Activated CD4-positive, CD25-positive, alpha-beta regulatory T cell treated with anti-CD3 and anti-CD28 coated beads, Interleukin-2, amount 50 U/mL, for 16 hours (primary cell): ENCODE results near the gene DSC1.
"Not testable (repeated sequence)": the region's sequence is repeated elsewhere in the genome, so short reads cannot be mapped to it uniquely, and the experiment has no call there.

Experiments
- DNase-seq: peaks from one replicate; pipeline ENCODE4 v3.0.0-alpha.2; 2020; ENCODE audit warnings: low read depth, low spot score

Gene DSC1

DNA sequence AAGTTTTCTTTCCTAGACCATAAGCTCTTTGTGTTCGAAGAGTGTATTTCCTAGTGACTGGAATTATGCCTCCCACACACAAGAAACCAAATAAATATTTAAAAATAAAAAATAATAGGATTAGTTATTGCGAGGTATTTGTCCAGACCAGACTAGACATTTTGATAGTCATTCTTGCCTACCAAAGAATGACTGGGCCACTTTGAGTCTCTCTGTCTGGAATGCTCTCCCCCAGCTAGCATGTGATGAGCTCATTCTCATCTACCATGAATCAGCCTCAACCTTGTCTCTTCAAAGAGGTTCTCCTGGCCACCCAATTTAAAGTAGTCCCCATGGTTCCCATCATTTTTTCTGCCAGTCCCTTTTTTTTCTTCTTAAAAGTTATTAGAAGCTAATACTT is 13.9 kb upstream of the DSC1 start:
- DNase-seq = no peak

DNA sequence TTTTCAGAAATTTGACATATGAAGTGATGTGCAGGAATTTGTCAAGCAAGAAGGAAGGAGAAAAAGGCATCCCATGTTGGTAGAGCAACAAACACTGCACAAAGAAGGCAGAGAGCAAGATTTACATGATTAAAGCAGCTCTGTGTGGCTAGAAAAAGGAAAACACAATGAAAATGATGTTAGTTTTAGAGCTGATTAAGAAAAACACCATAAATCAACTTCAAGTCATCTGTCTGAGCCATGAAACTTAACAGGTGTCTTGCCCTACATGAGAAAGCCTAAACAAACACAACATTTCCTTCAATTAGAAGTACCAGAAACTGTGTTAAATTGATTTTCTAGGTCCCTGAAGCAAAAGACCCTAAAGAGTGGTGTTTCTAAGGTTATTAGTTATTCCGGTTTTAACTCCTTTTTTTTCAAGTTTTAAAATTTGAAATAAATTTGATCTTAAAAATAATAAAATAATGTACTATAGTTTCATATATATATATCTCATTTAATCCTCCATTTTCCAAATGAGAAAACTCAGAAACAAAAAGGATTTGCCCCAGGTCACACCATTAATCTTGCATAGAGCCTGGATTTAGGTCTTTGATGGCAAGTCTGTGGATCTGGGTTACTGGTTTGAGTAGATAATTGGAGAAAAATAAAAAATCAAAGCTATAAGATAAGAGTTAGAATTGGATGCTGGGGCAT is 8.6 kb upstream of the DSC1 start:
- DNase-seq = no peak

DNA sequence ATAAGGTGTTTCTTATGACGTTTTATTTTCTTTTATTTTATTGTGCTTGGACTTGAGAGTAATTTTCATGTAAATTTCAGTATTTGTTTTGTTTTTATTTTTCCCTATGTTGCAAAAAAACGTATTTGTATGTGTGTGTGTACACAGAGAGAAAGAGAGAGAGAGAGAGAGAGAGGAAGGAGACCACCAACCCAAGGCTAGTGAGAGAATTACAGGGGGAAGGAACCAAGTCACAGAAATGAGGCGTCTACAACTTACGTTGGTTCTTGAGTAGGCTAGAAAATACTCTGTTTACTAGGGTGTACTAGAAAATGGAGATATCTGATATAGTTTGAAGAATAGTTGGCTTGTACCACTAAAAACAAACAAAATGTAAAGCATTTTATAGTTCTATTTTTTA is 7.7 kb upstream of the DSC1 start:
- no peak for DNase-seq

DNA sequence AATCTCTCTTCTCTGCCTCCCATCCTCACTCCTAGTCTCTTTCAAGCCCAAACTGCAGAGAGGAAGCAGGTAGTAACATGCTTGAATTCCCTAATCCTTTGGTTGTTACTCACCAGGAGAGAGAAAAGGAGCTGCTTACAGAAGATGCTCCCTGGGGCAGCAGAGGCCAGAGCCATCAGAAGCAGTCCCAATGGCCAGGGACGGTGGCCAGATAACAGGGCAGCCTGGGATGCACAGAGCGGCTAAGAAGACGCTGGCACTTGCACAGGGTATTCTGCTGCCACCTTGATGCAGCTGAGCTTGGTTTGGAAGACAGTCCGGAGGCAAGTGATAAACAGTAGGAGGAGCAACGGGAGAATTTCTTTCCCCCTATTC is 250 bp downstream of the DSC1 start:
- DNase-seq = no peak

DNA sequence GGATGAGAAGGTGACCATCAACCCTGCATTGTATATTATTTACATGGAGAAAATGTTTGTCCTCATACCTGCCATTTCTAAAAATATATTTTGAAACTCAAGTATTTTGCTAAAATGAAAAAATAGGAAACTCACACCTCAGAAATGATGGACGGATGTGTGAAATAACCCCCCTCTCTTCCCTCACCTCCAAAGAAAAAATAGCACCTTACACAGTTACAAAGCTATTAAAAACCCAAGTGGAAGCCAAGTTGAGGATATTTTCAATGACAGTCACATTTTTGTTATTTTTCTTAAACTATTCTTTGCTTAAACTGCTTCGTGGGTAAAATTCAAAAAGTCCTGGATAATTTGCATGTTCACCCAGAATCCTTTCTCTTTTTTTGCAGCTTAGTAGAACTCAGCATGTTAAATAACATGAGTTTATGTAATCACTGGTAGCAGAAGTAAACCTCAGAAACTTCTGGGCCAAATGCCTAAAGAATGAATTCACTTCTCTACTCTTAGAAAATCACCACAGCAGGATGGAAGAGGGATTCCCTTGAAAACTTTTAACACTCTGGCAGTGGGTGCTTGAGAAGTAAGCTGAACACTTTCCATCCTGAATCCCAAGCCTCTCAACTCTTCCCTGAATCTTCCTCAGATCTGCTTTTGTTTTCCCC is 768 bp downstream of the DSC1 start:
- DNase-seq = no peak

DNA sequence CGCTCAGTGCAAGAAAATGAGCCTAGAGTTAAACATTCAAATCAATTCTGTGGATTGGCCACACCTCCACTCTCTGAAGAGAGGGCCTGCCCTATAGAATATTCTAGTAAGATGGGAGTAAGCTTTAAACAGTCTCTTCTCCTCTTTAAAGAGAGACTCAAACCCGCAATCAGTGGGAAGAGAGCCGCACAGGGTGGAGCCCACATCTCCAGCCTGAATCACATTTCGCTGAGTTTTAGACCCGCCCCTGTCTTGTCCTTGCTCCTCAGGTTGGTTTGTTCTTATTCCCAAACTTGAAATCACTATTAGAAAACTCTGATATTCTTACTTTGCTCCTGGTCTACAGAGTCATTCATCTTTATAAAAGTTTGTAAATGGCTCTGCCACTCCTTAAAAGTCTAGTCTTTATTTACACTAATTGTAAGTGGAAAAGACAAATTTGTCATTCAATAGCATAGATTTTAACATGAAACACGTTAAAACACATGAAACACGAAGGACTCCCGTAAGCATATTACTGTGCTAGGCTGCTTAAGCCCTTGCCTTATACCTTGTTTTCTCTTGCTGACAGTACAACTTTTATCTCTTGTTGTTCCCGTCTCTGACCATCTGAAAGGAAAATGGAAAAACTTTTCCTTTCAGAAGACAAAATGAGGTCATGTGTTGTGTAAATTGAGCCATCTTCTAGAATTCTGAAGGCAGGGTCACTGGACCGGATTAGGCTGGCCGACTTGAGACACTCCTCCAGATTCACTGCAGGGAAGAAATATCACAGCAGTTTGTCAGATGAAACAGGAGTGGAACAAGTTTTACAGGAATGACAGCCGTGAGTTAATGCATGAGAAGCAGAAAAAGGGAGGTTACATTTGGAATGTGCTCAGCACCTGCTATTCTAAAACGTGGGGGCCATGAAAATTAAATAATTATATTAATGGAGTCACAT is 5.6 kb downstream of the DSC1 start:
- no peak for DNase-seq

DNA sequence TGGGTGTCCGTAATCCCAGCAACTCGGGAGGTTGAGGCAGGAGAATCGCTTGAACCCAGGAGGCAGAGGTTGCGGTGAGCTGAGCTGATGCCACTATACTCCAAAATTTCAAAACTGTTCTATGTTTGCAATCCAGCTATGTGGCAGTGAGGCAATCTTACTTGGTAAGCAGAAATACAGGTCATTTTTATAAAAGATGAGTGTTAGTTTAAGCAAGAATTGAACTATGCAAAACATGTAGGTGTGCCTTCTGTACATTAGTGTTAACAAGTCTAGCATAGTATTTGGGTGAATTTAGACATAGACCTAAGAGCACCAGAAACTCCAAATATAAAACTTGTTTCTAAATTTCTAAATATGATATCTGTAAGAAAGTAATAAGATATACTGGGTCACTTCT is 7.2 kb downstream of the DSC1 start:
- DNase-seq = no peak

DNA sequence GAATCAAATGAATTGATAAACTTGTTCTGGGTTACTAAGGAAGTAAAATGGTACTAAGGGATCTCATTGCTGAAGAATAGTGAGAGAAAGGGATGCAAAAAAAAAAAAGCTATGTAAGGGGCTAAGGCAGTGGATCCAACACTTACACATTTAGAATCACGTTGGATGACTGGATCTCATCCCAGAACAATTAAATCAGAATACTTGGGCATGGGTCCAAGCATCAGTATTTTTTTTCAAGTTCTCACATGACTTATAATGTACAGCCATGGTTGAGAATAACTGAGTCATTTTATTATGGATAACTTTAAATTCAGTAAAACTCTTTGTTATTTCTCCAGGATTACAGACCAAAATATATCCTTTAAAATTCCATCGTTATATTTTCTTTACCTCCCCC is 8.5 kb downstream of the DSC1 start:
- DNase-seq = no peak

DNA sequence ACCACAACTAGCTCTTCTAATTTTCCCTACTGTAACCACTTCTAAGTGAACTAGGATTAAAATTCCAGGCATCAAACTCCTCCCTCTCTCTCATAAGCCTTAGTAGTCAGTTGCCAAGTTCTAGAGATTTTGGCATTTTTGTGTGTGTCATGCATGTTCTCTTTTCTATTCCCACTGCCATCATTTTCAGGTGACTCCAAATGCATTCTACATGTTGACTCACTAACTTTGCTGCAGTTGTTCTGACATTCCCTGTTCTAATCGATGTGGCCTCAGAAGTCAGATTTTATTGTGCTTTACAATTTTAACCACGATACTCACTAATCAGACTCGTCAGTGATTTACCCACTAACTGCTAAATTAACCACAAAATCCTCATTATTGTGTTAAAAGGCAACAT is 13.3 kb downstream of the DSC1 start:
- DNase-seq = no peak

DNA sequence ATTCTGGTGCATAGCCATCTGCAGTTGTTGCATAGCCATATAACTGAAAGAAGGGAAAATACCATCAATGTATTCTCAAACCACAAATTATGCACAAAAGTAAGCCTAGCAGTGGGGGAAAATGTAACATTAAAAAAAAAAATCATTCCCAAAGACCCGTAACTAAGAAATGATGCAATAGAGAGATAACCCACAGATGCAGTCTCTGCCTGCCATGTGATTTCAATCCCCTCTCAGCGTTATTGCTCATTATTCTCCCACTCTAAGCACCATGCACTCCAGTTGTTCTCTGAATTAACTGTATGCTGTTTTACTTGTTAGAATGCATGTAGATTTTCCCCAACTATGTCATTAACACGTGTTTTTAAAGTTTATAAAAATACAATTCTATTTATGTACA is 14.1 kb downstream of the DSC1 start:
- DNase-seq = no peak

DNA sequence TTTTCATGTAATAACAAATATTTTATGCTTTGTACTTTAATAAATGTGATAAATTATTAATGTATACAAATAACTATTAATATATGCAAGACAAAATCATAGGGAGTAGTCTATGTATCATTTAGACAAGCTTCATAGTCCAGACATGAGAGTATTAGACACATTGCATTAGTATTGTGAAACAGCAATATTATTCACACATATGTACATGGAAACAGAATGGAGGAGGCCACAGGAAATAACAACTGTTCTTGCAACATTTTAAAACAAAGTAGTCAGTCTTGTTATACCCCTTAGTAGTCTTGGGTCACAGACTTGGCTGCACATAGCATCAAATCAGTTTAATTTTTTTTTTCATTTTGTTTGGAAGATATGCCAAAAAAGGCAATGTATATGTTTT is 15.8 kb downstream of the DSC1 start:
- no peak for DNase-seq

DNA sequence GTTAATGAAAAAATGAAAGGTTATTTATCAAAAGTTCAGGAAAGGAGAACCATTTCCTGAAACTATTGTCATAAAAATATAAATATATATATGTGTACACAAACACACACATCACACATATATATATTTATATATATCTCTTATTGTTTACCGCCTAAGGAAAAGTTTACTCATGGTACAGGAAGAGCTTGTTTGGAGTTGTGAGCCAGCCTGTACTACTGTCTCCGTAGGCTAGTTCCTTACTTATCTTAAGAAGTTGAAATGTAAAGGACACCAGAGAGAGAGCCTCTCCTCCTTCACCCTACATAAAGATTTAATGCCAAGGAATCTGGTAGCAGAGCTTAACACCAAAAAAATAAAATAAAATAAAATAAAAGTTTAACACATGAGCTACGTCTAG is 19.6 kb downstream of the DSC1 start:
- no peak for DNase-seq

DNA sequence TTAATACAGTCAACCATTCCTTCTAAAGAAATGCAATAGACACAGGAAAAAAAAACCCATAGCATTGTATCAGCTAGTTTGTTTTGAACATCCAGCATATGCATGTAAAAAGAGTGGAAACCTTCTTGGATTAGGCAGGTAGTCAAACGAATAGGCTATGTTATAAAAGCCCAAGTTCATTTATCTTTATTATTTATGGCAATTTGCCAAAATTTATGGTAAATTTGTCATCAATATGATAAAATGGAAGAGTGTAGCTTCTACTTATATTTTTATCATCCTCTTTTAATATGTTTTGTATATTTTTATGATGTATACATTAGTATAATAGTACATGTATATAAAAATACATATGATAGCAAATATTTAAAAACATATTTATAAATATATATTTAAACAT is 23.9 kb downstream of the DSC1 start:
- no peak for DNase-seq

DNA sequence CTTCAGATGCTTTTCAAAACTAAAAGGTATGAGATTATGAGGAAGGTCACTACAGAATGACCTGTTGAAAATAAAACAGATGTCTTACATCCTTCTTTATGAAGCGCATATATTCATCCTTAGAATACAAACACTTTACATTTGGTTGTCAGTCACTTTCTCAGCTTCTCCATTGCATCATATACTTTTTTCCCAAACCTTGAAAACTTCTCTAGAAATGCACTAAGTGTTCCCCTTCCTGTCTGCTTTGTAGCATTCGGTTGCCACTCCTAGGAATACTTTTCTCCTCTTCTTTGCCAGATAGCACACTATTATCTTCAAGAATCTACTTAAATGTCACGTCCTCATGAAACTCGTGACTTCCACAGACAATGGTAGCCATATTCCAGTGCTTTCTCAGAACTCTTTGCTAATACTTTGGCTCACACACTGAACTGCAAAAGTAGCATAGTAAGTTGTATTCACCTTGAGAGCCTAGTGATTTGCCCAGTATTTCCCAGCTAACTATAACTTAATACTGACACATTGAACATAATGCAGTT is 27.6 kb downstream of the DSC1 start:
- DNase-seq = no peak

DNA sequence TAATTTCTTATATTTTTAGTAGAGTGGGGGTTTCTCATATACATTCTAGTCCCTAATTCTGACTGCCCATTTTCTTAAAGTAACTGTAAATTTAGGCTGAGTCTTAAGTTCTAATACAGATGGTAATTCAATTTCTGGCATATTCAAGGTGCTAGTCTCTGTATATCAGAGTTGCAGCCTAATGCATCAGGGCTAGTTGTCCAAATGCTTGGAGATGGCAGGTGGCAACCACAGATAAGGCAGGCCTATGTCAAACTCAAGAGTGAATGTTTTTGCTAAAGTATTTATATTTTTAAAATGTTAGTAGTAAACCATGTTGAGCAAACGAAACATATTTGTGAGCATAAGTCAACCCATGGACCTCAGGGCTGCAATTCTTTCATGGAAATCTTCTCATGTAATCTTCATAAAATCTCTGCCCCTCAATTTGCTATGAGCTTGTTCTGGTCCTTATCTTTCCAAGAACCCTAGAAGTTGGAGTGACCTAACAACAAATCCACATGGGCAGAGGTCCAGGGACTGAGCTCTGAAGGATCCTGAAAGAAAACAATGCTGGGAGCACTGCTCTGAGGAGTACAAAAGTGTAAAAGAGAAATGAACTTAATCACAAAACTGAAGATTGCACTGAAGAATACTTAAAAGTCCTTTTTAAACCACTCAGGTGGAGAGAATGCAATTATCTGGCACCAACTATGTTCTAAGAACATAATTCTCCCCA is 33.1 kb downstream of the DSC1 start:
- no peak for DNase-seq

DNA sequence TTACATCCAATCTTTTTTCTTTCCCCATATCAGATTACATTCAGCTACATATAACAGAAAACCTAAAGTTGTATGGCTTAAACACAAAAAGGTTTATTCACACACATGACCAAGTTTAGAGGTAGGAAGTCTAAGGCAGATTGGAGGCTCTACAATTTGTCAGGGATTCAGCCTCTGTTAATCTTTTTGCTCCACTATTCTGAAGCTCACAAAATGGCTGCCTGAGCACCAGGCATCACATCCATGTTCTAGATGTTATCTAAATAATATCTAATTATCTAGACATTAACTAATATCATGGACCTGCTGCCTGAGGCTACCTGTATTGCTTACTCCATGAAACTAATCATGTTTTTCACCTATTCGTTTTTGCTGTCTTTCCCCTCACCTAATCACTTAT is 36.8 kb downstream of the DSC1 start:
- DNase-seq = no peak

DNA sequence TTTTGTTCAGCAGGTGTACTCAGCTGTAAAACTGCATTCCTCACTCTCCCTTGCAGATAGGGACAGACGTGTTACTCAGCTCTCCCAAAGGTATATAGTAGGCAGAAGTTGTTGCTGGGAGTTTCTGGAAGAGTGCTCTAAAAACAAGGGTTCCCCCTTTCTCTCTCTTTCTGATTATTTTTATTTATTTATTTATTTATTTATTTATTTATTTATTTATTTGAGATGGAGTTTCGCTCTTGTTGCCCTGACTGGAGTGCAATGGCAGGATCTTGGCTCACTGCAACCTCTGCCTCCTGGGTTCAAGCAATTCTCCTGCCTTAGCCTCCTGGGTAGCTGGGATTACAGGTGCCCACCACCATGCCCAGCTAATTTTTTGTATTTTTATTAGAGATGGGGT is 39.5 kb downstream of the DSC1 start:
- DNase-seq = not testable (repeated sequence)

DNA sequence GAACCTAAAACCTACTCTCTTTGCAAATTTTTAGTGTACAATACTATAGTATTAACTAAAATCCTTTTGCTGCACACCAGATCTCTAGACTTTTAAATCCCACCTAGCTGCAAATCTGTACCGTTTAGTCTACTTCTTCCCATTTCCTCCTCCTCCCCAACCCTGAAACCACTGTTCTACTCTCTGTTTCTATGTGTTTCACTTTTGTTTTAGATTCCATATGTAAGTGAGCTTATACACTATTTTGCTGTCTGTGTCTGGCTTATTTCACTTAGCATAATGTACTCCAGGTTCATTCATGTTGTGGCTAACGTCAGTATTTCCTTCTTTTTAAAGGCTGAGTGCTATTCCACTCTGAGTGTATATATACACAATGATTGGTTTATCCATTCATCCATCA is 42.1 kb downstream of the DSC1 start:
- DNase-seq = no peak

DNA sequence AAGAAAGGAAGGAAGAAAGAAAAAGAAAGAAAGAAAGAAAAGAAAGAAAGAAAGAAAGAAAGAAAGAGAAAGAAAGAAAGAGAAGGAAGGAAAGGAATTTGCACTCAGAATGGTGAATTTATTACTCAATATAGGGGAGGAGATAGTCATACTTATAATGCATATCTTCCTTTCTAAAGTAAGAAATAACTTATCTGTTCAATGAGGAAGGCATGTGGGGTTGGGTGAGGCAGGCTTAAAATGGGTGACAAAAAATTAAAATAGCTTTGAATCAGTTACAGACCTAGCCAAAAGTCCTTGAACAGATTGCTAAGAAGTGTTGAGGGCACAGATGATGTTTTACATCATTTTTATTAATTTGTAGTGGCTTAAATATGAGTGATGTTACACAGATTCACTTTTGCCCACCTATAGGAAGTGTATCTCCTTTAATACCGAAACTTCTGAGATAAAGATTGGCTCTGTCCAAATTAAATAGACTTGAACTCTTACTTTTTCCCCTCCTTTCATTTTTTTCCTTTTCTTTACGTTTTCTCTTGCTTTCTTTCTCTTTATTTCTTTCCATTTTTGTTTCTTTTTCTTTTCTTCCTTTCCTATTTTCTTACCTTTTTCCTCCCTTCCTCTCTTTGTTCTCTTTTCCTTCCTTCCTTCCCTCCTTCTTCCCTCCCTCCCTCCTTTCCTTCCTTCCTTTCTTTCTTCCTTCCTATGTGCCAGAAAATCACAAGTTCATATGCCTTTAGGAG is 45.6 kb downstream of the DSC1 start:
- DNase-seq = no peak

DNA sequence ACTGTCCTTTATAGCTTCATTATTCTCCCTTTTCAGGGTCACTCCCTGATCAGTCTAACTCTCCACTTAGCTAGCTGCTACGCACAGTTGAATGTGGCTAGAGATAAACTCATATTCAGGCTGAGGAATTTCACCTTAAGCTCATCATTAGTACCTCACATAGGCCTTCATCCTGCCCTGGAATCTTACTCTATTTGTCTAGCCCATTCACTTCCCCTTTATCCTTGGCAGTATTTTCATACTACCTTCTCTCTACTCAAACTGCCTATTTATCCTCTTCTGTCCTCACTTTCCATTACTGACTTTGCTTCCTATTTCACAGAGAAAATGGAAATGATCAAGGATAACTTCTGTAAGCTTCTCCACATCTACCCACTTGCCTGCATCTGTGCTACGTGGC is 49.9 kb downstream of the DSC1 start:
- DNase-seq = no peak

DNA sequence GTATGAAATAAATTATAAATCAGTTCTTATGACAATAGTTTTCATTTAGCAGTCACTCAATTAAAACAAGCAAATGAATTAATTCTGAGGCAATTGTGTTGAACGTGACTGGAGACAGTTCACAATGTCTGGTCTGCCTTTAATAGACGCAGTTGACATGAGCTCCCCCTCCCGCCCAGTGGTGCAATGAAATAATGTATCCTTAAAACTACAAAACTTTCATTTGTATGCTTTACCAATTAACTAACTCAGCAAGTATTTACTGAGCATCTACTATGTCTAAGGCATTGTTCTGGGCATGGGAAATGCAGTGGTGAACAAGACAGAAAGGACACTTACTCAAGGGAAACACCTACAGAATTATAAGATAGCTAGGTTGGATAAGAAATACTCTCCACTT is 56.9 kb downstream of the DSC1 start:
- no peak for DNase-seq
